ENCODE results near the gene DSCAM. TPM values are rescaled to one million over a fixed set of nuclear protein-coding genes. Genes with fewer than 3 reads are reported as not detected.

The DSCAM gene
- total RNA-seq, 4 donors from 2014 or later, result not detected

DNA sequence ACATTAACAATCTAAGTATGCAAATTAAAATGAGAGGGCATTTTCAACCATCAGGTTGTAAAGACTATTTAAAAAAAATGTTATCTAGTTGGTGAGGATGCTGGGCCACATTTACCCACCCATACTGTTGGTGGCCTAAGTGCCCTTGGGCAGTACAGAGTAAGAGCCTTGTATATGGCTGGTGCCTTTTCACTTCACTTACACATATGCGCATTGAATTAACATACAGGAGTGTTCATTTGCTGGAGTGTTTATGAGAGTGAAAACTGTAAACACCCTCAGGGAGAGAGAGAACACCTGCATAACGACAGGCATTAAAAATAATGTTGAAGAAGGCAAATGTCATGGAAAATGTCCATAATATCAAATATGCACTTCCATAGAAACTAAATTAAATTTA, 552.6 kb downstream of the DSCAM start:
- Histone ChIP-seq H3K9me3 (no peaks in the 10 kb centered on the region), H3K4me3 (no peak overlapping the region), H3K4me1 (no peaks in the 10 kb centered on the region), H3K27ac (no peak overlapping the region), H3K36me3 (no peaks in the 10 kb centered on the region), H3K27me3 (no peaks in the 10 kb centered on the region)
- ATAC-seq, result no peak
- WGBS, 2 donors (ENCODE audit: low coverage in 1 of 2), result 83 to 89% methylated on average over 2 of the region's 2 CpGs
- TF ChIP-seq EP300 (IDR thresholded peaks at IDR 0.05) (no peak), POLR2A (IDR thresholded peaks at IDR 0.05) (no peak), POLR2AphosphoS5 (IDR thresholded peaks at IDR 0.05) (no peak)
- TF ChIP-seq, protein P1, sequence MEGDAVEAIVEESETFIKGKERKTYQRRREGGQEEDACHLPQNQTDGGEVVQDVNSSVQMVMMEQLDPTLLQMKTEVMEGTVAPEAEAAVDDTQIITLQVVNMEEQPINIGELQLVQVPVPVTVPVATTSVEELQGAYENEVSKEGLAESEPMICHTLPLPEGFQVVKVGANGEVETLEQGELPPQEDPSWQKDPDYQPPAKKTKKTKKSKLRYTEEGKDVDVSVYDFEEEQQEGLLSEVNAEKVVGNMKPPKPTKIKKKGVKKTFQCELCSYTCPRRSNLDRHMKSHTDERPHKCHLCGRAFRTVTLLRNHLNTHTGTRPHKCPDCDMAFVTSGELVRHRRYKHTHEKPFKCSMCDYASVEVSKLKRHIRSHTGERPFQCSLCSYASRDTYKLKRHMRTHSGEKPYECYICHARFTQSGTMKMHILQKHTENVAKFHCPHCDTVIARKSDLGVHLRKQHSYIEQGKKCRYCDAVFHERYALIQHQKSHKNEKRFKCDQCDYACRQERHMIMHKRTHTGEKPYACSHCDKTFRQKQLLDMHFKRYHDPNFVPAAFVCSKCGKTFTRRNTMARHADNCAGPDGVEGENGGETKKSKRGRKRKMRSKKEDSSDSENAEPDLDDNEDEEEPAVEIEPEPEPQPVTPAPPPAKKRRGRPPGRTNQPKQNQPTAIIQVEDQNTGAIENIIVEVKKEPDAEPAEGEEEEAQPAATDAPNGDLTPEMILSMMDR (IDR thresholded peaks at IDR 0.05), result no peak

DNA sequence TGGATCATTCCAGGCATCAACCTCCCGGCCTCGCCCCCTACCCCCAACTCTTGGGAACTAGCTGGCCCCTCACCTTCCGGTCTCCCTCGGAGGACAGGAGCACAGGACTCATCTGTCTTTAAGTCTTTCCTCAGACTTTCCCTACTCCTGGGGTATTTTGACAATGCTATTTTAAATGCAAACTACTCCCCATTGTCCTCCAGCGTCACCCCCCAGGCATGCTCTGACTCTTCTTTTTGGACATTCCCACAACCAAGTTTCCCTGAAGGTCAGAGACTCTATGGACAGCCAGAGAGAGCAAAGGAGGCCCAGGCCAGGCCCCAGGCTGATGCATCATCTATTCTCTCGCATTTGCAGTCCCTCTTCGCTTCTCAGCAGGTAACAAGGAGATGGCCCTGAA, 555.4 kb downstream of the DSCAM start:
- no peak overlapping the region for H3K4me3 ChIP-seq
- ATAC-seq, result no peak
- 94% methylated on average over 7 of the region's 7 CpGs; no CpG with 5 or more reads in 1 of the 2 donors for WGBS, 2 donors (ENCODE audit: low coverage in 1 of 2)
- TF ChIP-seq, protein P1 (IDR thresholded peaks at IDR 0.05), result no peak
- no peak for TF ChIP-seq POLR2A (IDR thresholded peaks at IDR 0.05)
- no peak for TF ChIP-seq EP300 (IDR thresholded peaks at IDR 0.05)
- no peak for TF ChIP-seq POLR2AphosphoS5 (IDR thresholded peaks at IDR 0.05)
- H3K27me3 ChIP-seq, result no peaks in the 10 kb centered on the region
- no peak overlapping the region for H3K27ac ChIP-seq
- H3K4me1 ChIP-seq, result no peaks in the 10 kb centered on the region
- no peaks in the 10 kb centered on the region for H3K9me3 ChIP-seq
- no peaks in the 10 kb centered on the region for H3K36me3 ChIP-seq

DNA sequence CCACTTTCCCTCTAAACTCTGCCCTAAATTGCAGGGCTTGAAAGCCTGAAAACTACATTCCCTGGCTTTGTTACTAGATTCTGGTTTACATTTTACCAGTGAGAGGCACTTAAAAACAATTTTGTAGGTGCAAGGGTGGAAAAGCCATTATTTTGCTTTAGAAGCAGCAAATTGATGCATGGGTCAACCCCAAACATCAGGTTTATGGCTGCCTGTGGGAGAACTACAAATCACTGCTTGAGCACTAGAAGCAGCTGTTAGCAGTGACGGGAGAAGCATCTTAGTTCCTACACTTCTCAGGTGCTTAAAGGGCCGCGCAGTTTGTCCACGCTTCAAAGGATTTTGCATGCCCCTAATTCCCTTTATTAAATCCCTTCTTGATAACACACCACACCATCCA, 562.5 kb downstream of the DSCAM start:
- H3K27ac ChIP-seq, result no peak overlapping the region
- no peak overlapping the region for H3K4me3 ChIP-seq
- 88 to 89% methylated on average over 4 of the region's 4 CpGs for WGBS, 2 donors (ENCODE audit: low coverage in 1 of 2)
- no peaks in the 10 kb centered on the region for H3K36me3 ChIP-seq
- H3K4me1 ChIP-seq, result no peaks in the 10 kb centered on the region
- no peaks in the 10 kb centered on the region for H3K27me3 ChIP-seq
- ATAC-seq, result no peak
- H3K9me3 ChIP-seq, result no peaks in the 10 kb centered on the region
- TF ChIP-seq, protein P1 (IDR thresholded peaks at IDR 0.05), result no peak
- TF ChIP-seq POLR2AphosphoS5 (IDR thresholded peaks at IDR 0.05) (no peak), POLR2A (IDR thresholded peaks at IDR 0.05) (no peak), EP300 (IDR thresholded peaks at IDR 0.05) (no peak)

DNA sequence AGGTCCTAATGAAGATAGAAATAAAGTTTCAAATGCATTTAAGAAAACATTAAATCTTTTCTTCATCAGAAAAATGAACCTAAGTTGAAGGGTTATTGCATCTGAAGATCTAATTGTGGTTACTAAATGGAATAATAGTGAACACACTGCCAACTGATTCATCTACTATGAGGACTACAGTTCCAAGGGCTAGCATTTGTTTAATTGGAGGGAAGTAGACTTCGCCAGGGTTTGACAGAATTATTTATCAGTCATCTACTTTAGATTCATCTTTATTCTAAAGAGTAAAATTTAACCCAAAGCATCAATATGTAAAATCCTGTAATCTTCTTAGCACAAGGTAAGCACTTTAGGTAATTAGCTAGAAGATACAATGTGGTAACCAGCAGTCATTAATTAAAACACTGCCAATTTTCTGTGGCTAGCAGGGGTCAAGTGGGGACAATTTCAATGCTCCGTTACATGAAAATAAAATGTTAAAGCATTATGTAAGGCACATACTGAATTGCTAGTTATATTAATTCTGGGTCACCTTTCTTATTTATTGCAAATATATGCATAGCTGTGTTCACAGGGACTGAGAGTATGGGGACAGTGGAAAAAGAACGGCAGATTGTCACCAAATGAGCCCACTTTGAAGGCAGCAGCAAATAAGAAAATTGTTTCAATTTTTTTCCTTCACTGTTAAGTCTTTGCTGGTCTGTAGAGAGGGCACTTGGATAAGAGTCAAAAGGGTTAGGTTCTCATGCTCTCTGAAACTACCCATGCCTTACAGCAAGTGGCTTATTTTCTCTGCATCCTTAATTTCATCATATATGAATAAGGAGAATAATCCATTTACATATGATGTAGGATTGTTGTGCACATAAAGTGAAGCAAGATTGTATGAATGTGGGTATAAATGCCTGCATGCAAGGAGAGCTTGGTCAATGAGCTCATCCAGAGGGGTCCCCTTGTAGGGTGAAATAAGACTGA, 563.8 kb downstream of the DSCAM start:
- Histone ChIP-seq H3K4me3 (no peak overlapping the region), H3K36me3 (no peaks in the 10 kb centered on the region), H3K9me3 (peaks cover 0 to 4% (median 0%) of the 10 kb centered on the region in 3 donors), H3K27ac (no peak overlapping the region), H3K27me3 (no peaks in the 10 kb centered on the region), H3K4me1 (no peaks in the 10 kb centered on the region)
- no peak for ATAC-seq
- WGBS, 2 donors (ENCODE audit: low coverage in 1 of 2), result 63 to 70% methylated on average over 3 of the region's 3 CpGs
- TF ChIP-seq POLR2A (IDR thresholded peaks at IDR 0.05) (no peak), EP300 (IDR thresholded peaks at IDR 0.05) (no peak), POLR2AphosphoS5 (IDR thresholded peaks at IDR 0.05) (no peak)
- TF ChIP-seq, protein P1 (IDR thresholded peaks at IDR 0.05), result no peak

DNA sequence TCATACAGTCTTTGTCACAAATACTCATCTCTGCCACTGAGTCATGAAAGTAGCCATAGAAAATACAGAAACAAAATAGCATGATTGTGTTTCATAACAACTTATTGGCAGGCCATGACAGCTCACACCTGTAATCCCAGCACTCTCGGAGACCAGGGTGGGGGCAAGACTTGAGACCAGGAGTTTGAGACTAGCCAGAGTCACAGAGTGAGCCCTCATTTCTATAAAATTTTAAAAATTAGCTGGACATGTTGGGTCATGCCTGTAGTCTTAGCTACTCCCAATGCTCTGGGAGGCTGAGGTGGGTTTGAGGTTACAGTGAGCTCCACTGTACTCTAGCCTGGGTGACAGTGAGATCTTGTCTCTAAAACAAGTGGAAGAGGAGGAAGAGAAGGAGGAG, 568.6 kb downstream of the DSCAM start:
- no peak for ATAC-seq
- WGBS, 2 donors (ENCODE audit: low coverage in 1 of 2), result 83 to 100% methylated on average over 1 of the region's 1 CpG
- TF ChIP-seq EP300 (IDR thresholded peaks at IDR 0.05), result no peak
- TF ChIP-seq, protein P1 (IDR thresholded peaks at IDR 0.05), result no peak
- TF ChIP-seq POLR2A (IDR thresholded peaks at IDR 0.05), result no peak
- no peak for TF ChIP-seq POLR2AphosphoS5 (IDR thresholded peaks at IDR 0.05)

More for the DNA sequence above, 568.6 kb downstream of the DSCAM start:
- Histone ChIP-seq H3K36me3 (no peaks in the 10 kb centered on the region), H3K27me3 (no peaks in the 10 kb centered on the region), H3K9me3 (peaks cover 0 to 5% (median 0%) of the 10 kb centered on the region in 3 donors), H3K4me1 (no peaks in the 10 kb centered on the region), H3K4me3 (no peak overlapping the region), H3K27ac (no peak overlapping the region)

Measured in gastroesophageal sphincter (tissue), 4 donors.